HG03442 (cell line): ENCODE measurements around the gene AGAP1.

ENCODE experiments used
- ATAC-seq: cut with Tn5 transposase; IDR thresholded peaks from one replicate; pipeline ENCODE4 v1.9.1; 2021; ENCODE audit warnings: mild to moderate bottlenecking, moderate library complexity; ENCODE audit not compliant: unreplicated experiment

AGAP1 gene

GRCh38 chr2:235703711-235704295, 210.0 kb downstream of the AGAP1 start:
- ATAC-seq = no peak

- ATAC-seq = no peak
Observed at GRCh38 chr2:235705296-235705695, 211.5 kb downstream of the AGAP1 start.

GRCh38 chr2:235706506-235706905, 212.7 kb downstream of the AGAP1 start:
- ATAC-seq = no peak

DNA sequence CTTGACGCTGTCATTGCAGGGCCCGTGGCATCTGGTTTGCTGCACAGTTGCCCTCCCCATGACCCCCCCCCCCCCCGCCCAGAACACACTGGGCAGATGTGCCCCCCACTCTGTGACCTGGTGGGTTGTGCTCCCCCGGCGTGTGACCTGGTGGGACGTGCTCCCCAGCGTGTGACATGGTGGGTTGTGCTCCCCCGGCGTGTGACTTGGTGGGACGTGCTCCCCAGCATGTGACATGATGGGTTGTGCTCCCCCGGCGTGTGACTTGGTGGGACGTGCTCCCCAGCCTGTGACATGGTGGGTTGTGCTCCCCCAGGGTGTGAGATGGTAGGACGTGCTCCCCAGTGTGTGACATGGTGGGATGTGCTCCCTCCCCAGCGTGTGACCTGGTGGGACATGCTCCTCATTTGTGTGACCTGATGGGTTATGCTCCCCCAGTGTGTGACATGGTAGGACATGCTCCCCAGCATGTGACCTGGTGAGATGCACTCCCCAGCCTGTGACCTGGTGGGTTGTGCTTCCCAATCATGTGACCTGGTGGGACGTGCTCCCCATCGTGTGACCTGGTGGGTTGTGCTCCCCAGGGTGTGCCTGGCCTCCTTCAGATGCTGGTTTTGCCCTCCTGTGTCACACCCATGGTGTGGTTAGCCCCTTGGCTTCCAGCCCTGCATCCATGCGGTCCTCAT, 213.7 kb downstream of the AGAP1 start:
- no peak for ATAC-seq

- no peak for ATAC-seq
Observed at GRCh38 chr2:235709124-235709813, 215.4 kb downstream of the AGAP1 start.

DNA sequence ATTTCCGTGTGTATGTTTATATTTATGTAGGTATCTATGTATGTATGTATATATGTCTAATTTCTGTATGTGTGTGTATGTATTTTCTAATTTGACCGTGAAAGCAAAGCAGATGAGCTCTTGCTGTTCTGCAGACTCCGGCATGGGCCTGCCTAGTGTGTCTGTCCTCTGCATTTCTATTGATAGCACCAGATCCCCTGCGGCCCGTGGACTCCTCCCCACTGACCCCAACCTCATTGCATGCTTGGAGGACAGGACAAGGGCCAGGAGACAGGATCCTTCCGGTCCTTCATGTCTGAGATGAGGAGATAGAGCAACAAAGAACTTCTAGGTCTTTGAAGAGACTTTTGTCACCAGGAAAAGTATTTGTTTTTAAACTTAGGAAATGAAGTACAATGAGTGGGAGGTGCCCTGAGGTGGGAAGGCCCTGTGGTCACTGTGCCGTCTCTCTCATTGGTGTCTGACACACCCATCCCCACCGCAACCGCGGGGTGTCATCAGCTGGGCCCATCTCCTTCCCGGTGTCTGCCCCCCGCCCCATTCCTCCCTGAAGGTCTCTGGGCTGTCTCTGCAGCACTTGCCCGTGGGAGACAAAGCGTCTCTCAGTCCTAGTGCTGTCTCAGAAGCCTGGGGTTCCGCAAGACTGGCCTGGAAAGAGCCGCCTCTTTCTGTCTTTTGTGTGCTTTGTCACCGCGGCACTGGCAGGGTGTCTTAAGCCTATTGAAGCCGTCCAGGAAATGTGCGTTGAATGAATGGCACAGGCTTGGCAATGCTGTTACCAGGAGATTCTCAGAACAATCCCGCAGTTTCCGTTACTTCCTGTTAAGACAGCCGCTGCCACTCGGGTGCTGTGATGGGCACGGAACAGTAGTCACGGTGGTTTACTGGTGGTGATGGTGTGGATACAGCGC, 216.4 kb downstream of the AGAP1 start:
- no peak for ATAC-seq

DNA sequence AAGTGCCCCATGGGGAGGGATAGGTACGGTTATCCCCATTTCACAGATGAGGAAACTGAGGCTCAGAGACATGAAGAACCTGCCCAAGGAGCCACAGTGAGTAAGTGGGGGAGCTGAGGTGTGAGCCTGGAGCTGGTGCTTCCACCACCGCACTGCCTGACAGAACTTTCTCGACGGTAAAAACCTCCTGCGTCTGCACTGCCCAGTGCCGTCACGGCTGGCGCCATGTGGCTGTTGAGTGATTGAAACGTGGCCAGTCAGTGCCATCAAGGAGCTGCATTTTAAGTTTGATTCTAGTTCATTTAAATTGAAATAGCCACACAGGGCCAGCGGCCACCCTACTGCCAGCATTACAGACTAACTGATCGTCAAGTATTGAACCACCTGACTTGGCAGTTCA, 217.1 kb downstream of the AGAP1 start:
- no peak for ATAC-seq

GRCh38 chr2:235711527-235711926, 217.7 kb downstream of the AGAP1 start:
- no peak for ATAC-seq

DNA sequence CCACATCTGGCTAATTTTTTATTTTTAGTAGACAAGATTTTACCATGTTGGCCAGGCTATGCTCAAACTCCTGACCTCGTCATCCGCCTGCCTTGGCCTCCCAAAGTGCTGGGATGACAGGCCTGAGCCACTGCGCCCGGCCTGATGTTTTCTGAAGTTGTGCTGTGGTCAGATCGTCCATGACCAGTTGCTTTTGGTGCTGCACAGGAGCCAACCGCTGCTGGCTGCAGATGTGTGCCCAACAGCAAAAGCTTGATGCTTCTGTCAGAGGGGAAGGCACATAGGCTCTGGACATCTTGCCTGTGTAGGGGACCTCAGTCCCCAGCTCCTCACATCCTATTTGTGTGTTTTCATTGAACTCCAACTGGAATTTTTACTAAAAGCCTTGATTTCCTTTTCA, 218.3 kb downstream of the AGAP1 start:
- ATAC-seq = no peak

- no peak for ATAC-seq
Observed at GRCh38 chr2:235713189-235713588, 219.3 kb downstream of the AGAP1 start.

- no peak for ATAC-seq
Observed at GRCh38 chr2:235715601-235716000, 221.8 kb downstream of the AGAP1 start.

GRCh38 chr2:235716875-235717496, 223.1 kb downstream of the AGAP1 start:
- no peak for ATAC-seq

- no peak for ATAC-seq
Observed at GRCh38 chr2:235719146-235719942, 225.5 kb downstream of the AGAP1 start.

- no peak for ATAC-seq
Observed at GRCh38 chr2:235721625-235722024, 227.8 kb downstream of the AGAP1 start.

- ATAC-seq = no peak
Observed at GRCh38 chr2:235722869-235723268, 229.0 kb downstream of the AGAP1 start.

GRCh38 chr2:235723371-235723770, 229.5 kb downstream of the AGAP1 start:
- ATAC-seq = no peak

GRCh38 chr2:235723811-235724465, 230.1 kb downstream of the AGAP1 start:
- no peak for ATAC-seq

- no peak for ATAC-seq
Observed at GRCh38 chr2:235725016-235725489, 231.2 kb downstream of the AGAP1 start.

GRCh38 chr2:235725841-235726240, 232.0 kb downstream of the AGAP1 start:
- ATAC-seq = no peak
